Measurements from ENCODE around the gene RFNG.

RFNG gene

DNA sequence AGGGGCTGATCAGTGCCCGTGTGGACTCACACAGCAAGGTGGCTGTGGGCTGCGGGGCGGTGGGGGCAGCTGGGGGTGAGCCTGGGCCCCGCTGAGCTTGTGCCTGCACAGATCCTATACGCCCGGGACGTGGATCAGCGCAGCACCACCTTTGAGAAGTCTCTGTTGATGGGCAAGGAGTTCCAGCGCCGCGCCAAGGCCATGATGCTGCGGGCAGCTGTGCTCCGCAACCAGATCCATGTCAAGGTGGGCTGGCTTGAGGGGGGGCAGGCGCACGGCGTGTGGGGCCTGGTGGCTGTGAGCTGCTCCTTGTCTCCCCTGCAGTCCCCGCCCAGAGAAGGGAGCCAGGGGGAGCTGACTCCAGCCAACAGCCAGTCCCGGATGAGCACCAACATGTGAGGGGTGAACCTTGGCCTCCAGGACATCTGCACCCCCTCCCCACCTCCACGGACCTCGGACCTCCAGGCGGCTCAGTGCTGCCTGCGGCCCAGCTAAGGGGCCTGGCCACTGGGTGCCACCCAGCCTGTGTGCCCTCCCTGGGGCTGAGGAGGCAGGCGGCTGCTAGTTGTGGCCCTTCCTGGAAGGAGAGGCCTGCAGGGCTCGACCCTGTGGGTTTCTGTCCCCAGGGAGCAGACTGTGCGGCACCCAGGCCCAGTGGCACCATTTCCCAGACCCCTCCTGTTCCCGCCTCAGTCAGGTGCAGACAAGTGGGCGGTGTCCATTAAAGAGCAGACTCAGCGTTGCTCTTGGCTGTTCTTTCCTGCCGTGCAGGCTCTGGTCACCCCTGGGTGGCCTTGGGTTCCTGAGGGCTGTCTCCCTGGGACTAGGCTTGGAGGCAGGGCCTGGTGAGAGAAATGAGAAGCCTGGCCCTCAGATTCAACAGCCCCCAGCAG lies 5.4 kb upstream of the RFNG start:
- no peak for TF ChIP-seq CTCF (IDR thresholded peaks at IDR 0.05; ENCODE audit: low read depth, low read length, missing control alignments)
- no peak overlapping the region for H3K27ac ChIP-seq
- in situ Hi-C loops (cut with HindIII; ENCODE audit: low pct_ligation_motif_present, low sequenced_read_pairs) = no loop called here
- H3K27me3 ChIP-seq (replicated peaks) = no peaks in the 10 kb centered on the region
- H3K36me3 ChIP-seq (replicated peaks) = peaks cover 62% of the 10 kb centered on the region
- no peak for DNase-seq
- H3K4me3 ChIP-seq (ENCODE audit: low read depth, low read length) = no peak overlapping the region

GRCh38 chr17:82055965-82056728 lies 4.5 kb upstream of the RFNG start:
- Histone ChIP-seq H3K27ac (no peak overlapping the region), H3K36me3 (replicated peaks) (peaks cover 59% of the 10 kb centered on the region), H3K4me3 (ENCODE audit: low read depth, low read length) (no peak overlapping the region), H3K27me3 (replicated peaks) (no peaks in the 10 kb centered on the region)
- no peak for TF ChIP-seq CTCF (IDR thresholded peaks at IDR 0.05; ENCODE audit: low read depth, low read length, missing control alignments)
- in situ Hi-C loops (cut with HindIII; ENCODE audit: low pct_ligation_motif_present, low sequenced_read_pairs) = no loop called here
- no peak for DNase-seq

DNA sequence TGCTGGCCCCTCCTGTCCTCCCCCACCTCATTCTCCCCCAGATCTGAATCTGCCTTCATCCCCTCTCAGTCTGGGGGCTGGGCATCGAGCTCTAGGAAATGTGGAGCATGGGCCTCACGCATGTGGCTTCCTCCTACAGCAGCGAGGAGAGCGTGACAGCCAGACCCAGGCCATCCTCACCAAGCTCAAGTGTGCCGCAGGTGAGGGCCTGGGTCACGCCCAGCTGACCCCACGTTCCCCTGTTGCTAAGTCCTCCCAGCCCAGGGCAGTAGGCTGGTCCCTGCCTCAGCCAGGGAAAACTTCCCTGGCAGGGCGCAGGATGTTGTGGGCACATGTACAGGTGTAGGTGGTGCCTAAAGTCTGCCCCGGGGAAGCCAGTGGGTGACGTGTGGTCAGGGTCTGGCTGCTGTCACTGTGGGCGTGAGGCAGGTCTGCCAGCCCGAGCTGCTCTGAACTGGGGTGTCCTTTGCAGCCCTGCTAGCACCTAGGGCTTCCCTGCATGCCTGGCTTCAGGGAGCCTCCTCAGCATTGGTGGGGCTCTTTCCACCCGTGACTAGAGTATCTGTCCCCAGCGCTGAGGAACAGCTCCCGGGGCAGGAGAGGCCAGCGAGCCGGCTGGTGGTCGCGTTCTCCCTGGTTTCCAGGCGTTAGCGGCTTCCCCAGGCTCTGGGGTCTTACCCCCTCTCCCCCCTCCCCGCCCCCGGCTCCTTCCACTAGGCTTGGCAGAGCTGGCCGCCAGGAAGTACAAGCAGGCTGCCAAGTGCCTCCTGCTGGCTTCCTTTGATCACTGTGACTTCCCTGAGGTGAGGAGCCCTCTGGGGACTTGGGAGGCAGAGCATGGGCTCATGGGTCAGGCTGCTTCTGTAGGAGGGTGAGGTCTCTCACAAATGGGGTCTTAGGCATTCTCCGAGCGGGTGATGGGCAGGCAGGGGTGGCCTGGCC lies 3.7 kb upstream of the RFNG start:
- Histone ChIP-seq H3K27me3 (replicated peaks) (no peaks in the 10 kb centered on the region), H3K27ac (no peak overlapping the region), H3K4me3 (ENCODE audit: low read depth, low read length) (no peak overlapping the region), H3K36me3 (replicated peaks) (peaks cover 53% of the 10 kb centered on the region)
- in situ Hi-C loops (cut with HindIII; ENCODE audit: low pct_ligation_motif_present, low sequenced_read_pairs) = no loop called here
- no peak for DNase-seq
- no peak for TF ChIP-seq CTCF (IDR thresholded peaks at IDR 0.05; ENCODE audit: low read depth, low read length, missing control alignments)

DNA sequence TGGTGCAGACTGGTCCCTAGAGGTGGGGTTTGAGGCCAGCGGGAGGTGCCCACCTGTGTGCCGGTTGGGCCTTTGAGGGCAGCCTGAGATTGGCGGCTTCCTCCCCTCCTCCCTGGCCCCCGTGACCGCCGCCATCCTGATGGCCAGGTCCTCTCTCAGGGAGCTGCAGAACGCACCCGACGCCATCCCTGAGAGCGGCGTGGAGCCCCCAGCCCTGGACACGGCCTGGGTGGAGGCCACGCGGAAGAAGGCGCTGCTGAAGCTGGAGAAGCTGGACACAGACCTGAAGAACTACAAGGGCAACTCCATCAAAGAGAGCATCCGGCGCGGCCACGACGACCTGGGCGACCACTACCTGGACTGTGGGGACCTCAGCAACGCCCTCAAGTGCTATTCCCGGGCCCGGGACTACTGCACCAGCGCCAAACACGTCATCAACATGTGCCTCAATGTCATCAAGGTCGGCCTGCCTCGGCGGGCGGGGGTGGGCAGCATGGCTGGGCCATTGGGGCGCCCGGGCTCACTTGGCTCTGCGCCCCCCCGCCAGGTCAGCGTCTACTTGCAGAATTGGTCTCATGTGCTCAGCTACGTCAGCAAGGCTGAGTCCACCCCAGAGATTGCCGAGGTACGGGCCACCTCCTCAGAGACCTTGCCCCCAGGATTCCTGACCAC lies 2.9 kb upstream of the RFNG start:
- no peak overlapping the region for H3K4me3 ChIP-seq (ENCODE audit: low read depth, low read length)
- no peak for DNase-seq
- H3K27me3 ChIP-seq (replicated peaks) = no peaks in the 10 kb centered on the region
- no peak overlapping the region for H3K27ac ChIP-seq
- peaks cover 47% of the 10 kb centered on the region for H3K36me3 ChIP-seq (replicated peaks)
- TF ChIP-seq CTCF (IDR thresholded peaks at IDR 0.05; ENCODE audit: low read depth, low read length, missing control alignments) = no peak
- in situ Hi-C loops (cut with HindIII; ENCODE audit: low pct_ligation_motif_present, low sequenced_read_pairs) = no loop called here

- H3K36me3 ChIP-seq (replicated peaks) = peaks cover 47% of the 10 kb centered on the region
- in situ Hi-C loops (cut with HindIII; ENCODE audit: low pct_ligation_motif_present, low sequenced_read_pairs) = no loop called here
- DNase-seq = no peak
Measured at GRCh38 chr17:82053556-82054263, 2.1 kb upstream of the RFNG start.

More at GRCh38 chr17:82053556-82054263, 2.1 kb upstream of the RFNG start:
- no peak for TF ChIP-seq CTCF (IDR thresholded peaks at IDR 0.05; ENCODE audit: low read depth, low read length, missing control alignments)
- no peaks in the 10 kb centered on the region for H3K27me3 ChIP-seq (replicated peaks)
- H3K4me3 ChIP-seq (ENCODE audit: low read depth, low read length) = no peak overlapping the region
- H3K27ac ChIP-seq = no peak overlapping the region

All from brain microvascular endothelial cell (primary cell).